Esophagus muscularis mucosa (tissue), 4 donors: Measurements from ENCODE around the gene CEP41. TPM values are rescaled to one million over a fixed set of nuclear protein-coding genes. Genes with fewer than 3 reads are reported as not detected.
A peak's percentile ranks its signal among the peaks of the same experiment; 100 is the strongest.

Experiments used
- DNase-seq: peaks from one replicate; pipeline ENCODE4 v3.0.0-alpha.2; 2017; ENCODE audit errors: extremely low spot score
- H3K27ac ChIP-seq, 4 donors: fragments of 200-600 bp; sonication (generic); replicated peaks in 1 of 4; 1 replicate in 3 of 4; 2 replicates in 1 of 4; pipeline ENCODE4 v1.5.1; 2016 to 2019; ENCODE audit warnings: mild to moderate bottlenecking in 1 of 4
- H3K27me3 ChIP-seq, 4 donors: fragments of 200-600 bp; sonication (generic); one replicate each; pipeline versions ENCODE4 v1.5.1 to v1.6.0; 2016 to 2019
- H3K36me3 ChIP-seq, 4 donors: fragments of 200-600 bp; sonication (generic); one replicate each; pipeline ENCODE4 v1.5.1; 2016 to 2019
- H3K4me1 ChIP-seq, 4 donors: fragments of 200-600 bp; sonication (generic); one replicate each; pipeline ENCODE4 v1.5.1; 2016 to 2019
- H3K4me3 ChIP-seq, 4 donors: fragments of 200-600 bp; sonication (generic); 1 replicate in 2 of 4; 2 replicates in 2 of 4; pipeline ENCODE4 v1.5.1; 2016 to 2019; ENCODE audit warnings: mild to moderate bottlenecking in 4 of 4, moderate library complexity in 1 of 4
- H3K9me3 ChIP-seq, 4 donors: fragments of 200-600 bp; sonication (generic); 1 replicate in 3 of 4; 2 replicates in 1 of 4; pipeline ENCODE4 v1.5.1; 2016 to 2019
- CTCF ChIP-seq, 3 experiments: fragments of 200-600 bp in 2 of 3; fragments of 450-650 bp in 1 of 3; sonication (generic) in 2 of 3; IDR thresholded peaks; one replicate each; pipeline ENCODE4 v1.5.1; 2017 to 2019; ENCODE audit warnings: antibody characterized with exemption in 3 of 3, mild to moderate bottlenecking in 2 of 3, moderate library complexity in 1 of 3
- EP300 ChIP-seq: sonication (generic); formaldehyde crosslinking; IDR thresholded peaks from one replicate; pipeline ENCODE4 v1.6.1; 2017; ENCODE audit warnings: antibody characterized with exemption
- POLR2A ChIP-seq: fragments of 450-650 bp; IDR thresholded peaks from one replicate; pipeline ENCODE4 v1.6.1; 2017; ENCODE audit warnings: antibody characterized with exemption, moderate library complexity, mild to moderate bottlenecking, low read depth
- POLR2AphosphoS5 ChIP-seq, 2 donors: sonication (generic); formaldehyde crosslinking; IDR thresholded peaks; one replicate each; pipeline ENCODE4 v1.6.1; 2017; ENCODE audit warnings: antibody characterized with exemption in 2 of 2
- WGBS: methylation state at CpG from one replicate; pipeline ENCODE4 v1.1.5; 2018; 5-methylcytosine and 5-hydroxymethylcytosine counted together
- intact Hi-C: fragments of 100-400 bp; cut with DNase I; formaldehyde crosslinking; loops from one replicate; pipeline ENCODE4 v1.15.1; 2023
- total RNA-seq, 4 donors: library from RNA; depleted of rRNA; stranded (reverse); fragments of >200 nt; gene quantifications; one replicate each; pipeline versions ENCODE4 v1.1.0 to v1.2.1, GENCODE V29; 2016

CEP41 gene
- total RNA-seq, 4 donors from 2014 or later, result 0.83 to 5.9 (median 2.8) TPM

- intact Hi-C loops, result loop anchor here (10.0 kb wide), 2 partner anchors 81 to 231 kb away; partner anchors contain the start of genes SSMEM1 and TMEM209
- Histone ChIP-seq H3K4me1 (peaks cover 0 to 19% (median 17%) of the 10 kb centered on the region in 4 donors), H3K36me3 (no peaks in the 10 kb centered on the region), H3K9me3 (no peaks in the 10 kb centered on the region), H3K4me3 (no peak overlapping the region), H3K27me3 (no peaks in the 10 kb centered on the region), H3K27ac (no peak overlapping the region)
- 76% methylated on average over 2 of the region's 2 CpGs for WGBS
- DNase-seq, result no peak
- TF ChIP-seq POLR2AphosphoS5 (IDR thresholded peaks at IDR 0.05), result no peak
- TF ChIP-seq CTCF (IDR thresholded peaks at IDR 0.05), result no peak
Measured at GRCh38 chr7:130435311-130435854, 5.4 kb downstream of the CEP41 start.

- WGBS, result 93% methylated on average over 1 of the region's 1 CpG
- Histone ChIP-seq H3K36me3 (no peaks in the 10 kb centered on the region), H3K27ac (no peak overlapping the region), H3K27me3 (no peaks in the 10 kb centered on the region), H3K9me3 (no peaks in the 10 kb centered on the region), H3K4me3 (no peak overlapping the region), H3K4me1 (peaks cover 0 to 19% (median 15%) of the 10 kb centered on the region in 4 donors)
- intact Hi-C loops, result loop anchor here (10.0 kb wide), 2 partner anchors 78 to 228 kb away; partner anchors contain the start of genes SSMEM1 and TMEM209
- DNase-seq, result no peak
- TF ChIP-seq CTCF (IDR thresholded peaks at IDR 0.05), result no peak
- TF ChIP-seq POLR2A, result no peak
- TF ChIP-seq EP300, result no peak
- TF ChIP-seq POLR2AphosphoS5 (IDR thresholded peaks at IDR 0.05), result no peak
Measured at GRCh38 chr7:130433301-130433700, 7.5 kb downstream of the CEP41 start.

GRCh38 chr7:130432886-130433285, 7.9 kb downstream of the CEP41 start:
- no peaks in the 10 kb centered on the region for H3K36me3 ChIP-seq
- TF ChIP-seq POLR2A (no peak), POLR2AphosphoS5 (IDR thresholded peaks at IDR 0.05) (no peak), CTCF (IDR thresholded peaks at IDR 0.05) (no peak), EP300 (no peak)
- no peaks in the 10 kb centered on the region for H3K9me3 ChIP-seq
- no peak overlapping the region for H3K4me3 ChIP-seq
- no peak for DNase-seq
- intact Hi-C loops, result loop anchor here (10.0 kb wide), 2 partner anchors 78 to 228 kb away; partner anchors contain the start of genes SSMEM1 and TMEM209
- H3K4me1 ChIP-seq, result peaks cover 0 to 19% (median 15%) of the 10 kb centered on the region in 4 donors
- H3K27ac ChIP-seq, result no peak overlapping the region
- H3K27me3 ChIP-seq, result no peaks in the 10 kb centered on the region
- 77% methylated on average over 3 of the region's 3 CpGs for WGBS

GRCh38 chr7:130430841-130431666, 9.8 kb downstream of the CEP41 start:
- peaks cover 0 to 19% (median 15%) of the 10 kb centered on the region in 4 donors for H3K4me1 ChIP-seq
- H3K27me3 ChIP-seq, result no peaks in the 10 kb centered on the region
- peaks cover 0 to 4% (median 0%) of the 10 kb centered on the region in 4 donors for H3K36me3 ChIP-seq
- TF ChIP-seq EP300, result no peak
- no peak for TF ChIP-seq POLR2A
- no peak for TF ChIP-seq POLR2AphosphoS5 (IDR thresholded peaks at IDR 0.05)
- TF ChIP-seq CTCF (IDR thresholded peaks at IDR 0.05), result no peak
- DNase-seq, result no peak
- peak overlapping the region in 2 of 4 donors; percentile 8 to 15 for H3K27ac ChIP-seq
- intact Hi-C loops, result loop anchor here (10.0 kb wide), 2 partner anchors 76 to 226 kb away; partner anchors contain the start of genes SSMEM1 and TMEM209
- WGBS, result 25% methylated on average over 5 of the region's 5 CpGs
- peak overlapping the region; percentile 1 to 24 (median 12) for H3K4me3 ChIP-seq
- no peaks in the 10 kb centered on the region for H3K9me3 ChIP-seq
